ENCODE measurements around the gene CDR2.
"Not testable (repeated sequence)": the region's sequence is repeated elsewhere in the genome, so short reads cannot be mapped to it uniquely, and the experiment has no call there.

The CDR2 gene

DNA sequence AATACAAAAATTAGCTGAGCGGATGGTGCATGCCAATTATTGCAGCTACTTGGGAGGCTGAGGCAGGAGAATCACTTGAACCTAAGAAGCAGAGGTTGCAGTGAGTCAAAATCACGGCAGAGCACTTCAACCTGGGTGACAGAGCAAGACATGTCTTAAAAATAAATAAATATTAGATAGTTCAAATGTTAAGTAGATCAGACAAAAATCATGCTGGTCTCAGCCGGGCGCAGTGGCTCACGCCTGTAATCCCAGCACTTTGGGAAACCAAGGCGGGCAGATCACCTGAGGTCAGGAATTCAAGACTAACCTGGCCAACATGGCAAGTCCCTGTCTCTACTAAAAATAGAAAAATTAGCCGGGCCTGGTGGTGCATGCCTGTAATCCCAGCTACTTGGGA lies 73.0 kb downstream of the CDR2 start:
- not testable (repeated sequence) for FAIRE-seq

DNA sequence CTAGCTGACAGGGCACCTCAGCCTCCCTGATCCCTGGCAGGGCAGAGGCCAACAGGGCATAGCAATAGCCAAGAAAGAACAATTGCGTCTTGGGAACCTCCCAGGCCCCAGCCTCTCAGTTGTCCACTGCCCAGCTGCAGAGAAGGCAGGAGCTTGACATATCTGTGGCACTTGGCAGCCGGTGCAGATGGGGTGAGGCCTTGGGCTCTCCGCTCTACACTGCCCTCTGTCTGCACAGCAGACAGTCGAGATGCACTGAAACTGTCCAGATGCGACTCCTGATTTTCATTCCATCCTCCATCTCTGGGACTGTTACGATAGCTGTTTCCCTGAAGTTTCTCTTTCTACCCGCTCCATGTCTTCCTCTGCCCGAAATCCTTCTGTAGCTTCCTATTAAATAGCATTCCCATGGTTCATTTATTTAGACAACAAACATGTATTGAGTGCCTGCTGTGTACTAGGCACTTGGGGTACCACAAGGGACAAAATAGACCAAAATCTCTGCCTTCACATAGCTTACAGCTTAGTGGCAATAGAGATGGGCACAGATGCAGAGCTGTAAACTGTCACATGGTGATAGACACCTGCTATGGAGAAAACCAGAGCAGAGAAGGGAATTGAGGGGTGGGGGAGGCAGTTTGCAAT lies 73.9 kb downstream of the CDR2 start:
- FAIRE-seq = no peak

GRCh38 chr16:22299036-22299435 lies 75.4 kb downstream of the CDR2 start:
- FAIRE-seq = no peak

- FAIRE-seq = no peak
Observed at GRCh38 chr16:22297871-22298733, 76.3 kb downstream of the CDR2 start.

- FAIRE-seq = no peak
Observed at GRCh38 chr16:22297114-22297870, 77.1 kb downstream of the CDR2 start, which contains the start of gene POLR3E. POLR3E (plus strand) TSS chr16:22297409; CDS start chr16:22302969, 5,560 bp downstream.

GRCh38 chr16:22296225-22297113 lies 78.0 kb downstream of the CDR2 start:
- FAIRE-seq = no peak

All from TTC549 (cell line).